Stimulated activated CD4-positive, alpha-beta T cell treated with anti-CD3 and anti-CD28 coated beads, Interleukin-15, amount 100 ng/mL, for 48 hours (primary cell): ENCODE measurements around the gene E4F1.
"Not testable (repeated sequence)": the region's sequence is repeated elsewhere in the genome, so short reads cannot be mapped to it uniquely, and the experiment has no call there.

Experiments used
- DNase-seq, 2 donors: peaks; one replicate each; pipeline ENCODE4 v3.0.0-alpha.2; 2020; ENCODE audit warnings: low read depth in 2 of 2

E4F1 gene

GRCh38 chr16:2244301-2244700 lies 20.9 kb downstream of the E4F1 start:
- DNase-seq: no peak

DNA sequence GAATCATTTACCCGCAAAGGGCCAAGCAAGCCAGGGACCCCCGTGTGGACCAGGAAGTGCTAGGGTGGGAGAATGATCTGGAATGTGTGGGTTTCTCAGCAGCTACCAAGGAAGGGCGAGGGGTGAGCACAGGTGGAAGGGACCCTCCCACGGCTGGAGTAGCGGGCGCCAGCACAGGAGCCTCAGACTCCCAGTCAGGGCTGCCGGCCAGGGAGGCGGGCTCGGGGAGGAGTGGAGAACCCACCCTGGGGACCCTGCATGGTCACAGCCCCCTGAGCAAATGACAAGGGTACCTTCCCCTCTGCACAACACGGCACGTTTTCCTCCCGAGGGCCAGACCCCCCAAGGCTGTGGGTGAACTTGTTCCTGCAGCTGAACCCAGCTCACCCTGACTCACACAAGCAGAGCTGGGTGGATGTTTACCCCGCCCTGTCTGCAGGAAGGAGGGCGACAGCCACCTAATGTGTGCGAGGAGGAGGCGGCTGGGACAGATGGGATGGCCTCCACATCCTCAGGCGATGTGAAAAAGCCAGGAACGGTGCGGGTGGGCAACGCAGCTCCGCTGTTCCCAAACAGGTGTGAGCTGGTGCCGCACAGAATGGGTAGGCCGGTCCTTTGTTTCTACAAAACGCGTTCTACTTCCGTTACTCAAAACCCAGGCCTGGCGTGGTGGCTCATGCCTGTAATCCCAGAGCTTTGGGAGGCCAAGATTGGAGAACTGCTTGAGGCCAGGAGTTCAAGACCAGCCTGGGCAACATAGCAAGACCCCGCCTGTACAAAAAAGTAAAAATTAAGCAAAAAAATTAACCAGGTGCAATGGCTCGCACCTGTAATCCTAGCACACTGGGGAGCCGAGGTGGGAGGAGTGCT lies 21.8 kb downstream of the E4F1 start:
- no peak for DNase-seq

DNA sequence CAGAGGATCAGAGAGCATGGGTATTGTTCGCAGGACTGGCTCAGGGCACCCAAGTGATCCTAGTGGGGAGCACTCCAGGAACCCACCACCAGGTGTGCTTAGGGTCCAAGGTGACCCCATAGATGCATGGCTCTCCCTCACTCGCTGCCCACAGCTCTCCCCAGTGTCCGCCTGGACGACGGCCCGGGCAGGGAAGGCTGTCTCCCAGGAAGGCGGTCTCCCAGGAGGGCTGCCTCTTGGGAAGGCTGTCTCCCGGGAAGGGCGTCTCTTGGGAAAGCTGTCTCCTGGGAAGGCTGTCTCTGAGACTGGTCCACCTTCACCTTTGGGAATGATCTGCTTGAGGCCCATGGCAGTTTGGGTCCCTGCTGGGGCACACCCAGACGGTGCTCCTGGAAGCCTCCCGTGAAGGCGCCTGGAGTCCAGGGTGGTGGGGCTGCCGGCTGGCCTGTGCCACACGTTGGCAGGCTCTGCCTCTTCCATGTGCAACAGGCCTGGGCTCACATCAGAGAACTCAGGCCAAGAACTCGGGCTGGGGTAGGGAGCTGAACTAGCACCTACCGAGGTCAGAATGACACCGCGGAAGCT lies 23.0 kb downstream of the E4F1 start:
- no peak for DNase-seq

DNA sequence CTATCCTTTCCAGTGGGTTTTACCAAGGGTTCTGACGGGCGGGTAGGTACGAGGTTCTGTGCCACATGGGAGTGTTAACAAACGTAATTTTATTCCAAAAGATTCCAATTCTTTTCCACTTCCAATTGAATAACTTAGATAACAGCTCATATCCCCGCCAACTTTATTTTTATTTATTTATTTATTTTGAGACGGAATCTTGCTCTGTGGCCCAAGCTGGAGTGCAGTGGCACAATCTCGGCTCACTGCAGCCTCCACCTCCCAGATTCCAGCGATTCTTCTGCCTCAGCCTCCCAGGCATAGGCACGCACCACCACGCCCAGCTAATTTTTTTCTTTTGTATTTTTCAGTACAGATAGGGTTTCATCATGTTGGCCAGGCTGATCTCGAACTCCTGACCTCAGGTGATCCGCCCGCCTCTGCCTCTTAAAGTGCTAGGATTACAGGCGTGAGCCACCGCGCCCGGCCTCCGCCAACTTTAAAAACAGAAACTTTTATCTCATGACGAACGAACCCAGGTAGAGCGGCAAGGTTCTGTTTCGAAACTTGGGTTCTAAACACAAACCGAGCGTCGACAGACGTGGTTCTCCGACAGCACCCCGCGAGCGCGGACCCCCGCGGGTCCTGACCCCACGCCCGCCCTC lies 27.4 kb downstream of the E4F1 start:
- no peak for DNase-seq

DNA sequence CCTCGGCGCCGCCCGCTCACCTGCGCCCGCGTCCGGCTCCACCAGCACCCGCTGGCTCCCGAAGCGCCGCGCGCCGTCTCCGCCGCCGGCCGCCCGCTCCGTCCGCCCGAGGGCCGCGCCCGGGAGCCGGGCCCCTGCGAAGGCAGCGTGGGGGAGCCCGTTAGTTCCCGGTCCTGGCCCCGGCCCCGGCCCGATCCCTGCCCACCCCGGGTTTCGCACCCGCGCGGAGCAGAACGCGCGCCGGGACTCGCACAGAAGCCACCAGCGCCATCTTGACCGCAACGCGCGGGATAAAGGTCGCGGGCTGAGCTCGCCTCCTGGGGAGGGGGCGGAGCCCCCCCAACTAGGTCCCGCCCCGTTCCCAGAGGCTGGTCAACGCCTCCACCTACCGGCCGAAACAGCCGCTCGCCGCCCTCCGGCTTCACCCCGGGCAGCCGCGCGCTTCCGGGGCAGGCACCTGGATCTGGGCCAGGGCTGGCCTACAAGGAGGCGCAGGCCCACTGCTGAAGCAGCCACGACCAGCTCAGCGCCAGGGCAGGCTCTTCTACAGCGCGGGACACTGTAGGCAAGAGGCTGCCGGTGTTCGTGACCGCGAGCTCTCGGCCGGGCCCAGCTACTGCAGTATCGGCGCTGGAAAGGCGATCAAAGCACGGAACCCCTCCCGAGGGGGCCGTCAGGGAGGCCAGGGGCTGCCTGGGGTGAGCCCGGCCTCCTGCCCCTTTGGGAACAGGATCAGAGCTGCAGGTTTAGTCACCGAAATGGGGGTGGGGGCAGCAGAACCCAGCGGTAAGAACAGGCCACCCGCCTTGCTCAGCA lies 28.1 kb downstream of the E4F1 start, which contains the start of gene ECI1:
Gene ECI1, minus strand, starts transcription at position 292 of the 816 bp plus-strand sequence. Its CDS starts 21 bp downstream, at position 271.
- peak; percentile 74 to 81 for DNase-seq

DNA sequence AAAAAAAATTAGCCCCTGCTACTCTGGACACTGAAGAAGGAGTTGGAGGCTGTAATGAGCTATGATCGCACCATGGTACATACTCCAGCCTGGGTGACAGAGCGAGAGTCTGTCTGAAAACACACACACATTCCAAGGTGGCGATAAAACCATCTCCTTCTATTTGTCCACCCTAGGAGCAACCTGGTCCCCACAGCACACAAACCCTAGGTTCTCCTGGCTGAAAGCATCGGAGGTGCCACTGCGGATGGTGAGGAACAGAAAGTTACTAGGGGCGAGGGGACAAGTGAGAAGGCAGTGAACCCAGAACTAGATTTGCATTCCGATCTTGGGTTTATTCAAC lies 29.4 kb downstream of the E4F1 start:
- no peak for DNase-seq

DNA sequence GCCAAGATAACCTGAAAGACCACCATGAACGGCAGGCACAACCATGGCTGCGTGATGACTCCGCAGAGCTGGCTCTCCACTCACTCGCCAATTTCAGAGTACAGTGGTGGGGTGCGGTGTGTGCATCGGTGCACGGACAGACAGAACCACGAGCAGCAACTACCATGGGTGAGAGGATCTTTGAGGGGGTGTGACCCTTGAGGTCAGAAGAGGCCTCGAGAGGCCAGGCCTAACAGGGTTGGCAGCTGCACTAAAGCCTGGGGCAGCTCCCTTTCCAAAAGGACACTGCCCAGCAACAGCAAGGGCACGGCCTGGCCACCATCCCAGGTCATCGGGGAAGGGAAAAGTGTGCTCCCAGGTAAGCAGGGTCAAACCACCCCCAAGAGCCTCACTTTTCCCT lies 29.9 kb downstream of the E4F1 start:
- no peak for DNase-seq

- DNase-seq: no peak
Measured at GRCh38 chr16:2256531-2257140, 33.2 kb downstream of the E4F1 start.

DNA sequence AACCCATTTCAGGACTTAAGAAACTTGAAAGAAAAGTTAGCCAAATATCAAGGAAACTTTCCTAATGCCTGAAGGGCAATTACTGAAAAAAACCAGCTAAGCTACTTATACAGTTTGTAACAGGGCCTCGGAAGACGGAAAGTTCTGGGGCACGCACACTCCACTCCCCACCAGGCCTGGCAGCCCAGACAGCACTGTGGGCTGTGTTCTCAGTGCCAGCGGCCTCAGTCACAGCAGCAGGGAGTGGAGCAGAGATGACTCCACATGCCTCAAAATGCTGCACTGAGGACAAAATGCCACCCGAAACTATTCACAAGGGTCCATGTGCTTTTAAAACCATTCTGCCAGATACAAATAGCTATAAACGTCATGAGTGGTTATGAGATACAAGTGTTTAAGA lies 34.3 kb downstream of the E4F1 start:
- DNase-seq: no peak

DNA sequence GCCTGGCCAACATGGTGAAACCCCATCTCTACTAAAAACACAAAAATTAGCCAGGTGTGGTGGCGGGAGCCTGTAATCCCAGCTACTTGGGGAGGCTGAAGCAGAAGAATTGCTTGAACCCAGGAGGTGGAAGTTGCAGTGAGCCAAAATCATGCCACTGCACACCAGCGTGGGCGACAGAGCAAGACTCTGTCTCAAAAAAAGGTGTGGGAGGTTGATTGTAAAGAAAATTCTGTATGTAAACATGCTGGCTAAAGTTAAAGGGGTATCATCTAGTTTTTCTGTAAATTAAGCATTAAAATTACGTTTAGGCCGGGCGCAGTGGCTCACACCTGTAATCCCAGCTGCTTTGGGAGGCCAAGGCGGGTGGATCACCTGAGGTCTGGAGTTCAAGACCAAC lies 35.1 kb downstream of the E4F1 start:
- not testable (repeated sequence) for DNase-seq

- no peak for DNase-seq
Measured at GRCh38 chr16:2260250-2260649, 36.9 kb downstream of the E4F1 start.

GRCh38 chr16:2263026-2263425 lies 39.6 kb downstream of the E4F1 start:
- not testable (repeated sequence) for DNase-seq

DNA sequence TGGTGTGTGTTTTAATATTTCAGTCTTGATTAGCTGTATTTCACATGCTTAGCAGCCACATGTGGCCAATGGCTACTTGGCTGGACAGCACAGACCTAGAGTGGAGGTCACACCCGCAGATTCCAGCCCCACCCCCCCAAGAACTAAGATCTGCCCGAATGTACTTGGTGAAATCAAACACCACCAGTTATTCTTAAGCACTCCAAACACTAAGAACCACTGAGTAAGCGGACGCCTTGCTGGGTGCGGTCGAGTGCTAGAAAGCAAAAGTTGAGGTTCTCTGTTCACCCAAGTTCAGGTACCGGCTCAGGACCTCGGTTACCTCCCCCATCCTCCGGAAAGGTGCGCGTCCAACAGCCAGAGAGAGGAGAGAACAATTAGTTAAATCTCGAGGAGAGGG lies 43.5 kb downstream of the E4F1 start:
- not testable (repeated sequence) for DNase-seq

- DNase-seq: peak in 1 of 2 donors; percentile 12
Measured at GRCh38 chr16:2267505-2267912, 44.1 kb downstream of the E4F1 start.

- DNase-seq: peak; percentile 93
Measured at GRCh38 chr16:2267913-2268666, 44.7 kb downstream of the E4F1 start, which contains the start of gene RNPS1. TSS of gene RNPS1 (minus strand) at chr16:2268126. CDS start at chr16:2264643, 3,483 bp downstream.

GRCh38 chr16:2270070-2270462 lies 46.7 kb downstream of the E4F1 start:
- no peak for DNase-seq

DNA sequence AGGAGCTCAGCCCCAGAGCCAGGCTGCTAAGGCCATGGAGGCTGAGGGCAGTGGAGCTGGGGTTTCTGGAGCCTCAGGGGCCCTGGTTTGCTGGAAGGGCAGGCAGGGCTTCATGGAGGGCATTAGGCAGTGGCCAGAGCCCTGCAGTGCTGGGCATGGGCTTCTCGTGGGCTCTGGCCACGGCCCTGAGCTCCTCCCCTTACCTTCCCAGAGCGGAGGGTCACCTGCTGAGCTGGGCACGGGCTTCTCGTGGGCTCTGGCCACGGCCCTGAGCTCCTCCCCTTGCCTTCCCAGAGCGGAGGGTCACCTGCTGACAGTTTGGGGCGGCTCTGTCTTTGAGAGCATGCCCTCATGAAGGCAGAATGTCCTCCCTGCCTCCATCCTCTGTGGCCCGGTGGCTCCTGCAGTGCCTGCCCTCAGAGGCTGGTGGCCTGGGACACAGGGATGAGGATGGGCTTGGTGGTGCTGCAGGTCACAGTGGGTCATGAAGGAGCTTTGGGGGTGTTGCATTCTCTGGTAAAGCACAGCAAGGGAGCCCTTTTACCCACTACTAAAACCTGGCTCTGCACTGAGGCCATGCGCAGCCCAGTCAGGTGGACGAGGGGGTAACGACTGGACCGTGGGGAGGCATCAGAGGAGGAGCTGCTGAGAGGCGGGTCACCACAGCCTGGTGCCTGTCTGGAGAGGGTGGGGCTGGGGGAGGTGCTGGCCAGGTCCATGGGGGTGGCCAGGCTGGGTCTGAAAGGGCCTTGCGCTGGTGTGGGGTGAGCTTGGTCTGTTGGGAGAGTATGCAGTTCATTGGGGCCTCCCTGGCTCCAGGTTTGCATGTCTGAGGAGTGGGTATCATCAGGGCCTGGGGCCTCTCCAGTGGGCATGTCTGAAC lies 47.4 kb downstream of the E4F1 start:
- DNase-seq: no peak

GRCh38 chr16:2271848-2272461 lies 48.6 kb downstream of the E4F1 start:
- DNase-seq: no peak

DNA sequence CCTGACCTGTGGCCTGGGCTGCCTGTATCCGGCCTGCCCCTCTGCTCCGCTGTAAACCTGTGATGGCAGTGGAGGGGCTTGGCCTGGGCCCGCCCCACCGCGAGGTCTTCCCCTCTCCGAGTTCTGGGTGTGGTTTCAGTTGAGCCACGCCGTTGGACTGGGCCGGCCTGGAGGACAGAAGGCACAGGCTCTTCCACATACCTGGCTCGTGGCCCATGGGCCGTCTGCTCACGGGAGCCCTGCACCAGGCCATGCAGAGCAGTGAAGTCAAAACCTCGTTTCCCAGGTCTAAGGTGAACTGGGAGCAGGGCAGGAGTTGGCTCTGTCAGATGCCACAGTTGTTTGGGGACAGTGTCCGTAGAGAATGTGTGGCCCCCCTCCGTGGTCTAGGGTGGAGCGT lies 50.1 kb downstream of the E4F1 start:
- no peak for DNase-seq
